Coronary artery (tissue), 2 donors: Measurements from ENCODE around the gene ZFR2.

Experiments
- DNase-seq: peaks from one replicate; pipeline ENCODE4 v3.0.0-alpha.2; 2017; ENCODE audit warnings: low spot score
- H3K27ac ChIP-seq, 2 donors: fragments of 200-600 bp; sonication (generic); one replicate each; pipeline ENCODE4 v1.5.1; 2016 to 2019
- H3K4me3 ChIP-seq: fragments of 200-600 bp; sonication (generic); 2 replicates; pipeline ENCODE4 v1.5.1; 2016; ENCODE audit warnings: mild to moderate bottlenecking, moderate library complexity
- CTCF ChIP-seq: fragments of 200-600 bp; sonication (generic); IDR thresholded peaks from one replicate; pipeline ENCODE4 v1.5.1; 2019; ENCODE audit warnings: antibody characterized with exemption

ZFR2 gene

GRCh38 chr19:3808420-3809143 is 60.3 kb downstream of the ZFR2 start:
- TF ChIP-seq CTCF, result no peak
- no peak overlapping the region for H3K27ac ChIP-seq
- DNase-seq, result no peak
- no peak overlapping the region for H3K4me3 ChIP-seq

GRCh38 chr19:3807574-3808354 is 61.1 kb downstream of the ZFR2 start:
- TF ChIP-seq CTCF, result no peak
- Histone ChIP-seq H3K27ac (no peak overlapping the region), H3K4me3 (no peak overlapping the region)
- DNase-seq, result no peak

GRCh38 chr19:3807131-3807480 is 61.7 kb downstream of the ZFR2 start:
- Histone ChIP-seq H3K4me3 (no peak overlapping the region), H3K27ac (no peak overlapping the region)
- no peak for TF ChIP-seq CTCF
- DNase-seq, result no peak

- no peak for TF ChIP-seq CTCF
- DNase-seq, result no peak
These were observed 63.0 kb downstream of the ZFR2 start for GRCh38 chr19:3805859-3806258.

GRCh38 chr19:3804429-3804828 is 64.4 kb downstream of the ZFR2 start:
- no peak for TF ChIP-seq CTCF

More at GRCh38 chr19:3805859-3806258, 63.0 kb downstream of the ZFR2 start:
- Histone ChIP-seq H3K27ac (no peak overlapping the region), H3K4me3 (no peak overlapping the region)

GRCh38 chr19:3803986-3804385 is 64.9 kb downstream of the ZFR2 start:
- no peak for TF ChIP-seq CTCF
- Histone ChIP-seq H3K27ac (no peak overlapping the region), H3K4me3 (no peak overlapping the region)
- DNase-seq, result no peak

More at GRCh38 chr19:3804429-3804828, 64.4 kb downstream of the ZFR2 start:
- DNase-seq, result no peak
- no peak overlapping the region for H3K4me3 ChIP-seq
- no peak overlapping the region for H3K27ac ChIP-seq
